Keratinocyte (primary cell): ENCODE data around the gene TMEM151A. TPM values are rescaled to one million over a fixed set of nuclear protein-coding genes. Genes with fewer than 3 reads are reported as not detected.

Experiments used
- DNase-seq: peaks from one replicate; pipeline ENCODE4 v3.0.0-alpha.2; 2011; ENCODE audit warnings: low read depth, missing footprints, low spot score
- FAIRE-seq: peaks from 2 replicates; lab custom pipeline; 2011; peaks lifted over from hg19 to GRCh38; lab: Jason Lieb, UNC
- H2AFZ ChIP-seq: 2 replicates; pipeline ENCODE4 v1.6.0; 2012; ENCODE audit warnings: low read length, control low read depth, inconsistent platforms; ENCODE audit not compliant: control insufficient read depth
- H3K27ac ChIP-seq: 2 replicates; pipeline ENCODE4 v1.5.1; 2011; ENCODE audit warnings: low read length; ENCODE audit not compliant: control insufficient read depth, insufficient read depth
- H3K27me3 ChIP-seq: 3 replicates; pipeline ENCODE4 v1.6.0; 2011; ENCODE audit warnings: low read length; ENCODE audit not compliant: control insufficient read depth, insufficient read depth; ENCODE audit errors: extremely low read depth
- H3K36me3 ChIP-seq, 2 experiments: 2 replicates in 1 of 2; 3 replicates in 1 of 2; pipeline ENCODE4 v1.5.1; 2011; ENCODE audit warnings: low read length in 2 of 2, mild to moderate bottlenecking in 1 of 2; ENCODE audit not compliant: control insufficient read depth in 2 of 2, insufficient read depth in 2 of 2; ENCODE audit errors: extremely low read depth in 1 of 2
- H3K4me1 ChIP-seq: 3 replicates; pipeline ENCODE4 v1.5.1; 2011; ENCODE audit warnings: low read length; ENCODE audit not compliant: control insufficient read depth, insufficient read depth; ENCODE audit errors: extremely low read depth
- H3K4me2 ChIP-seq: 3 replicates; pipeline ENCODE4 v1.6.0; 2011; ENCODE audit warnings: low read depth, low read length; ENCODE audit not compliant: control insufficient read depth, insufficient read depth; ENCODE audit errors: extremely low read depth
- H3K4me3 ChIP-seq, 3 experiments: fragments of 200-600 bp in 1 of 3; sonication (generic) in 1 of 3; 2 replicates in 2 of 3; 3 replicates in 1 of 3; pipeline ENCODE4 v1.5.1; 2011 to 2016; ENCODE audit warnings: low read length in 3 of 3, mild to moderate bottlenecking in 3 of 3, control low read depth in 2 of 3, inconsistent platforms in 1 of 3, low read depth in 1 of 3, mixed read lengths in 1 of 3, mixed run types in 1 of 3, moderate library complexity in 1 of 3; ENCODE audit not compliant: control insufficient read depth in 2 of 3, insufficient read depth in 2 of 3; ENCODE audit errors: extremely low read depth in 1 of 3
- H3K79me2 ChIP-seq: 2 replicates; pipeline ENCODE4 v1.6.0; 2012; ENCODE audit warnings: low read length; ENCODE audit not compliant: control insufficient read depth, insufficient read depth
- H3K9ac ChIP-seq: 3 replicates; pipeline ENCODE4 v1.6.0; 2011; ENCODE audit warnings: low read length; ENCODE audit not compliant: control insufficient read depth, insufficient read depth; ENCODE audit errors: extremely low read depth
- H3K9me1 ChIP-seq: 3 replicates; pipeline ENCODE4 v1.6.0; 2011; ENCODE audit warnings: low read length; ENCODE audit not compliant: control insufficient read depth, insufficient read depth; ENCODE audit errors: extremely low read depth
- H3K9me3 ChIP-seq: 2 replicates; pipeline ENCODE4 v1.5.1; 2012; ENCODE audit warnings: low read depth, low read length; ENCODE audit not compliant: control insufficient read depth
- H4K20me1 ChIP-seq: 3 replicates; pipeline ENCODE4 v1.6.0; 2011; ENCODE audit warnings: low read length; ENCODE audit not compliant: control insufficient read depth, insufficient read depth; ENCODE audit errors: extremely low read depth
- CTCF ChIP-seq, 3 experiments: IDR thresholded peaks in 1 of 3; conservative IDR thresholded peaks in 1 of 3; optimal IDR thresholded peaks in 1 of 3; 2 replicates in 2 of 3; 3 replicates in 1 of 3; pipeline versions ENCODE3 to v1.5.1; 2011; ENCODE audit warnings: low read length in 3 of 3, mild to moderate bottlenecking in 3 of 3, moderate library complexity in 2 of 3, control low read depth in 1 of 3, inconsistent platforms in 1 of 3; ENCODE audit not compliant: insufficient read depth in 2 of 3; ENCODE audit errors: extremely low read depth in 1 of 3
- EZH2 ChIP-seq: IDR thresholded peaks from one replicate; pipeline ENCODE4 v1.6.1; 2012; ENCODE audit warnings: inconsistent platforms, mild to moderate bottlenecking, low read length, moderate library complexity
- dilution Hi-C: fragments of 300-500 bp; cut with MboI; formaldehyde crosslinking; loops from one replicate; pipeline ENCODE4 v1.7.0; 2020; ENCODE audit warnings: low sequenced_read_pairs; ENCODE audit not compliant: extremely low pct_ligation_motif_present
- polyA plus RNA-seq, 5 experiments: library from polyadenylated mRNA; depleted of rRNA in 3 of 5; stranded (reverse) in 3 of 5; stranded (forward) in 1 of 5; unstranded in 1 of 5; fragments of >200 nt; gene quantifications; 1 replicate in 1 of 5; 2 replicates in 3 of 5; 3 replicates in 1 of 5; pipeline versions ENCODE4 v1.2.1 to v1.2.3, GENCODE V29; 2011 to 2012; ENCODE audit warnings: missing spikeins in 2 of 5, low read depth in 1 of 5, low replicate concordance in 1 of 5

The TMEM151A gene
- polyA plus RNA-seq, 1 donor (not counting 4 experiments of a cell fraction or from before 2014, with no cell fraction given), result not detected

GRCh38 chr11:66314186-66314501 is 22.4 kb downstream of the TMEM151A start:
- DNase-seq, result no peak
- TF ChIP-seq CTCF (optimal IDR thresholded peaks at IDR 0.05 in 1 of 3, IDR thresholded peaks at IDR 0.05 in 1 of 3, conservative IDR thresholded peaks at IDR 0.05 in 1 of 3; ENCODE audit: extremely low read depth in 1 of 3, insufficient read depth in 2 of 3, low read length in 3 of 3) (no peak), EZH2 (no peak)
- H3K4me1 ChIP-seq, result peaks cover 16% of the 10 kb centered on the region
- no peak overlapping the region for H3K27ac ChIP-seq
- H3K36me3 ChIP-seq, result no peaks in the 10 kb centered on the region
- H2AFZ ChIP-seq, result no peak overlapping the region
- no peak overlapping the region for H3K4me3 ChIP-seq
- H3K9me3 ChIP-seq, result no peaks in the 10 kb centered on the region
- no peak overlapping the region for H3K4me2 ChIP-seq
- no peaks in the 10 kb centered on the region for H3K79me2 ChIP-seq
- dilution Hi-C loops, result no loop called here
- H4K20me1 ChIP-seq, result no peaks in the 10 kb centered on the region
- no peaks in the 10 kb centered on the region for H3K9me1 ChIP-seq
- peaks cover 16% of the 10 kb centered on the region for H3K27me3 ChIP-seq
- FAIRE-seq, result no peak
- H3K9ac ChIP-seq, result no peak overlapping the region

GRCh38 chr11:66314561-66315497 is 23.1 kb downstream of the TMEM151A start:
- no peaks in the 10 kb centered on the region for H4K20me1 ChIP-seq
- TF ChIP-seq EZH2 (no peak), CTCF (optimal IDR thresholded peaks at IDR 0.05 in 1 of 3, IDR thresholded peaks at IDR 0.05 in 1 of 3, conservative IDR thresholded peaks at IDR 0.05 in 1 of 3; ENCODE audit: extremely low read depth in 1 of 3, insufficient read depth in 2 of 3, low read length in 3 of 3) (no peak)
- peaks cover 13% of the 10 kb centered on the region for H3K27me3 ChIP-seq
- no peaks in the 10 kb centered on the region for H3K9me3 ChIP-seq
- H2AFZ ChIP-seq, result no peak overlapping the region
- no peak for DNase-seq
- dilution Hi-C loops, result no loop called here
- H3K36me3 ChIP-seq, result no peaks in the 10 kb centered on the region
- H3K27ac ChIP-seq, result no peak overlapping the region
- H3K4me2 ChIP-seq, result no peak overlapping the region
- no peaks in the 10 kb centered on the region for H3K9me1 ChIP-seq
- no peak overlapping the region for H3K9ac ChIP-seq
- H3K79me2 ChIP-seq, result no peaks in the 10 kb centered on the region
- peaks cover 16% of the 10 kb centered on the region for H3K4me1 ChIP-seq
- FAIRE-seq, result no peak
- H3K4me3 ChIP-seq, result no peak overlapping the region
